G401.6 (cell line): ENCODE measurements around the gene TFPI2.

ENCODE experiments used
- FAIRE-seq: peaks from 2 replicates; lab custom pipeline; 2012; peaks lifted over from hg19 to GRCh38; lab: Jason Lieb, UNC

TFPI2 gene

DNA sequence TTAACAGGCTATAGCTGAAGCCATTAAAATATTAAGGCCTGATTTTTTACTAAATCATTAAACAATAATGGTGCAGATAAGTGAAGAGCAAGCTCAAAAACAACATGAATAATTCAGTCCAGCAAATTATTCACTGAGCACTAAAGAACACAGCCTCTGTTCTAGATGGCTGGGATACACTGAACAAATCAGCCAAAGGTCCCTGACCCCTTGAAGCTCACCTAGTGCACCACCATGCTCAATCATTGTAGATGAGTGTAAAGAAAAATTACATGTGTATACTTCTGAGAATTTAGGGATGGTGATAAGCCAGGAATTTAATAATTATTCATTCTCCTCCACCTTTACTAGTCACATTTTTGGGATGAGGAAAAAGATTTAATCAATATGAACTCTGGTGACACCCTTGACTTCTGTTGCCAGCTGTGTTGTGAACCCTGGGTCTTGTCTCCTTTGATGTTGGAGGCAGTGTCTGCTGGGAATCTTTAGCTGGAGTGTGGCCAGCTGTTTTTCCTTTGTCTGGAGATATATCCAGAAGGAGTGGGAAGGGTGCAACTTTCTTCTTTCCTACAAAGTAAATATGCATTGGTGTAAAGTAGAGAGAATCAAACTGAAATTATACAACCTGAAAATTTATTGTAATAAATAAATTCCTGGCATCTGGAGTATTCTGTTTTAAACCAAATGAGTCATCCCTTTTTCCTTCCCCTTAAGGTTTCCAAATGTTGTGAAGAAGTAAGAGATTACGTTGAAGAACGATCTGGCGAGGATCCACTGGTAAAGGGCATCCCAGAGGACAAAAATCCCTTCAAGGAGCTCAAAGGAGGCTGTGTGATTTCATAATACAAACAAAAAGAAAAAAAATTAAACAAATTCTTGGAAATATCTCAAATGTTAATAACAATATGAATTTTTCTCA, 19.8 kb upstream of the TFPI2 start:
- FAIRE-seq: no peak

DNA sequence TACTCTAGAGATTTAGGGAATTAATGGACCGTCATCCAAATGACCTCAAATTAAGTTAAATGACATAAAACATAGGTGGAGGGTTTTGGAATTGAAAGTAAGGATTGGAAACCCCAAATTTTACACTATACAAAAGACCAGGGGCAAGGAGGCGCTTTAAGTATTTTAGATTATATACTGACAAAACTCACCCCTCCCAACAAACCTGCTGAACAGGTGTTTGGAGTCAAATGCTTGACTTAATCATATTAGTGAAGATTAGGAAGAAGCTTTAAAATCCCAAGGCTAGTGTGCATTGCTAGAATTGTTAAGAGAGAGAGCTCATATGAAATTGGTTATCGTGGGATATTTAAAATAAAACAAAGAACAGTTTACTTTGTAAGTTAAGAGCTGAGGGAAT, 15.7 kb upstream of the TFPI2 start, which contains the start of gene GNGT1:
Gene GNGT1, plus strand, starts transcription at position 301 of the 400 bp plus-strand sequence. CDS start 180 bp downstream, outside the sequence.
- FAIRE-seq: no peak

DNA sequence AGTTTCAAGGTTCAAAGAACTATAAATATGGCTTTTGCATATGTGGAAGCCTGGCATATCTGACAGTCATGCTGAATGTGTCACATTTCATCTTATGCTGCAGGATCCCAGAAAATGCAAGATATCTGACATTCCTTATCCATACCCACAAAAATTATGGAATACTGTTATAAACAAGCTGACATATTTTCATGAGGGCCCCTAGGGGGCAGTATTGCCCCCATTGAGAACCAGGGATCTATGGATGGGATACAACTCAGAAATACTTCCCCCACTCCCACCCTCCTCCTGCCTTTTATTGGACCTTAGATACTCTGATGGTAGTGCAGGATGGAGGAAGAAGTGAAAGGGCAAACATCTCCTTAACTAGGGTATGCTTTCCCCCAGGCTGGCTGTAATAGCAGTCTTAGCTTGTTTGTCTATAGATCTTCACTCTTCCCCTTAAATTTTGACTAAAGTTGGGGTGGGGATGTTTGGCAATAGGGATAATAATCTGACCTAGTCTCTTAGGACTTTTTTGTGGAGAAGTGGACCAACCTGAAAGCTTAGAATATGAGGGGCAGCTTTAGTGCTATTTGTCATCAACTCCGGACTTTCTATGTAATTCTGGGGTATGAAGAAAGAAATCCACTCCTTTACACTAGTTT, 12.3 kb upstream of the TFPI2 start:
- no peak for FAIRE-seq

DNA sequence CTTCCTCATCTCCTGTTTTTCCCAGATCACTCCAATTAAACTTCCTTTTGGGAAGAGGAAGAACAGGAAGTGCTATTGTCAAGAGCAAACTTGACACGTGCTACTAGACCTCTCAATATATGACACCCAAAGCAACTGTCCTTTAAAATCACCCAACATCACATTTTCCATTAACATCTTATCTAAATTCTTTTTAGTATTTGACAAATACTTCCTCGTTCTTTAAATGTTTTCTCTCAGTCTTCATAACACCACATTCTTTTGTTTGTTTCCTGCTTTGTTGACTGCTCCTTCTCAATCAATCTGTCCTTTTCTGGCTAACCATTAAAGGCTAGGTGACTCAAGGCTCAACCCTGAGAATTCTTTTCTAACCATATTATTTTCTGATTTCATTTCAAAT, 7.1 kb upstream of the TFPI2 start:
- FAIRE-seq: no peak

DNA sequence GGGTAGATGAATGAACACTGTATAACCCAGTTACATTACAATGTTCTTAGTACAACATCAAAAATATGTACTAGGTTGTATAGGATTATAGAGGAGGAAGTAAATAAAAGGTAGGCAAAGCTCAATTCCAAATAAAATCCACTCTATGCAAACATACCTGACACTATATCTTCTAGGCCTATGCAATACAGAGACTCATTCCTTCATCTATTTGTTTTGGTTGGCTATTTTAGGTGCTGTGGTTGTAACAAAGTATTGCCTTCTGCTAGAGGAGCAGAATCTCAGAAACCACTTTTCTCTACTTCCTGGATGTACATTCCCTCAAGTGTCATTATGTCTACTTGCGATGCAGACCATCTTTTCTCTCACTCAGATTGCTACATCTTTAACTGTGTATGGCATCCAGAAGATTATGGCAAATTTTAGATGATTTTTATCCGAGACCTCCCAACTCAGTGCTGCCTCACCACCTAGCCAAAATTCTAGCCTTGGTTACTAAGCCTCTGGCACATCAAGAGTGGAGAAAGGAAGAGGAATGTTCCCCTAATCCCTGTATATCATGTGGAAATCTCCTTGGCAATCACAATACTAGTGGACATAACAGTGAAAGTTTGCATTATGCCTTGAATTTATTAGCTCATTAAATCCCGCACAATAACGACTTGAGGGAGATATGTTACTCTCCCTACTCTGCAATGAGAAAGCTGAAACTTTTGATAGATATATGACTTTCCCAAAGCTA, 5.5 kb upstream of the TFPI2 start:
- no peak for FAIRE-seq

DNA sequence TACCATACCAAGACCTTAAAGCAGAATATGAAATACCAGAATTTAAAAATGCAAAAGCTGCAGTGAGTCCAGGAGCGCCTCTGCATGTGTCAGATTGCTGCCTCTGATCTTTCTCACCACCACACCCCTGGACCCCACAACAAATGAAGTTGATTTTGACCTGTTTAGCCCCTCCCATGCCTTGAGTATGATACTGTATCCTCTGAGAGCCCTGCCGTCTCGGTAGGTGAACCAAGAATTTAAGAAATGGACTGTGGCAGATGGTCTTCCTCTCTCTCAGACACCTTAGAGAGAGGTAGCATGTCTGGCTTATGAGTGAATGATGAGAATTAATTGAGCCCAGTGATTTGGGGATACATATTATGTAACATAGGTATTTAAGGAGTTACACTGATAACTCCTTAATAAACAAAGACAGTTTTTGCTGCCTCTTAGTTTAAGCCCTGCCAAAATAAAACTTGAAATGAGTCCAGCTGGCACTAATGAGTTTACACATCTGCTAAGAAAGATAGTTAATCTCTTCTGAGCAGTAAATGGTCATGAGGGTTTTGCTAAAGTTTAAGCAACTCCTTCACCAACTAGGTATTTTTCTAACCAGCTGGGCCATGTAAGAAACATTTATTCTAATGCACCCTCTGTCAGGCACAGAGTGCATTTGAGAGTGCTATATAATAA, 4.5 kb upstream of the TFPI2 start:
- FAIRE-seq: no peak

DNA sequence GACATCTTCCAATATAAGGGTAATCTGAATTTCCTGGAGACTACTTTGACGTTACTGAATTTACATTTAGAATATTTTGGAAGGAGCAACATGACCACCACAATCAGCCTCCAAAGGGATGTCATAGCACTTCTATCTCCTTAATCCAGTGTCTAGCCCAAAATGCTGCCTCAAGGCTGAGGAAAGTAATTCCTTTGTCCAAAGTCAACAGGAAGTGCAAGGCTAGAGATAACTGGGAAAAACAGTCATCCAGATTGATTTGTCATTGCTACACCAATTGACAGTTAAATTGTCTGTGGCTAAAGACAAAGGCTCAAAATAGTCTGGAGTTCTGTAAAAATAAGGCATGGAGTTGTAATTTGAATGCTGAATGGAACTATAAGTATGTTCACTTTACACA, 3.9 kb upstream of the TFPI2 start:
- no peak for FAIRE-seq

DNA sequence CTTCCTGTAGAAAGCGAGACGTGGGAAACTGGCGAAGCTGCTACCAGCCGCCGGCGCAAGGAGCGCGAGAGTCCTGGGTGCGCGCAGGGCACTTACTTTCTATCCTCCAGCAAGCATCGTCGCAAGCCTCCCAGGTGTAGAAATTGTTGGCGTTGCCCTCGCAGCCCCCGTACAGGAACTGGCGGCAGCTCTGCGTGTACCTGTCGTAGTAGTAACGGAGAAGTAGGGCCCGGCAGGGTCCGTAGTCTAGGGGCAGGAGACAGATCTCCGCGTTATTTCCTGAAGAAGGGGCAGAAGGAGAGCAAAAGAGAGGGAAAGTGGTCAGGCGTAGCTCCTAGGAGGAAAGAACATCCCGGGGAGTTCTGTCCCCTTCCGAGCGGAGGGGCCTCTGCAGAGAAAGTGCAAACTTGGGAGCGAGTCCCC, 501 bp downstream of the TFPI2 start:
- no peak for FAIRE-seq

DNA sequence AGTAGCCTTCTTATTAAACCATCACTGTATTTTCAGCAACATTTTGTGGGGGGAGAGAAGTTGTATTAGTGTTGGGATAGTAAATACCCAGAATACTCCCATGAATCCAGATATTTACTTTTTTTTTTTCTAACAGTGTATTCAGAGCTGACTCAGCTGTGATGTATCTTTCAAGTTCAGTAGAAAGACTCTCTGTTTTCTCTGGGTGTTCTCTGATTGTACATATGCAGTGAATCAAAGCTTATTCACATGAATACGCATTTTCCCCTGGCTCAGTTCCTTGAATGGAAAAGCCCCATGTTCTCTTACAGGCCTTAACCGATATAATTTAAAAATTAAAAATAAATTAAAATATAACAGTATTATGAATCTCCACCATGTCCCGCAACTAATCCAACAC, 1.3 kb downstream of the TFPI2 start:
- no peak for FAIRE-seq

DNA sequence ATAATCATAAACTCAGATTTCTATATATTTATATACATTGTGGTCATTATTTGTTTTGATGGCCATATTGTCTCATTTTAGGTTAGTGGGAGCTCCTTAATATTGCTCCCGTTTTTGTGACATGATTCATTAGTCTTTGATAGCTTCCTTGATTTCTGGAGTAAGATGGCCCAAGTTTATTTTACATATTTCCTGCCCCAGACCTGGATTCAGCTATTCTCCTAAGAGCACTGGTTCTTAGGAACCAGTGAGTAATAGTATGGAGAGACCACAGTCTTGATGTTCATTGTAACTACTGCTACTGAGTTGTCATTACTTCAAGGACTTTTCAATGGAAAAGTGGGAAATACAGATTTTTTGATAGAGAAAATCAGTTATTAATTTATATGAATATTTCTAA, 6.0 kb downstream of the TFPI2 start:
- FAIRE-seq: no peak

DNA sequence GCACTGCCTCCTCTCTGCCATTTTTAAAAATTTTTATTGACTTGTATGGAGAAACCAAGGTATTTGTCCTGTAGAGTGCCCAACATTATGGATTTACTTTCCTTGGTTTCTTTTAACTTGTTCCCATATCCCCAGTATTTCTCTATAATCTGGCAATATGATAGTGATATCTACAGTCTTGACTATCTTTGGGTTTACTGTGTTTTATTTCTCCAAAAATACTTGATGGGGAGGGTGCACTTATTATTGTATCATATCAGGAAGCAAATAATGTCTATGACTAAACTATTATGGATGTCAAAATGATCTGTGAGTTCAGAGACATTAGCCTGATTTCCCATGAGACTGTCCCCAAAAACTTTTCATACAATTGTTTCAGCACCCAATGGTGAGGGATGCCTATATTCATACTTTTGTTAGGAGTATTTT, 6.6 kb downstream of the TFPI2 start:
- no peak for FAIRE-seq

DNA sequence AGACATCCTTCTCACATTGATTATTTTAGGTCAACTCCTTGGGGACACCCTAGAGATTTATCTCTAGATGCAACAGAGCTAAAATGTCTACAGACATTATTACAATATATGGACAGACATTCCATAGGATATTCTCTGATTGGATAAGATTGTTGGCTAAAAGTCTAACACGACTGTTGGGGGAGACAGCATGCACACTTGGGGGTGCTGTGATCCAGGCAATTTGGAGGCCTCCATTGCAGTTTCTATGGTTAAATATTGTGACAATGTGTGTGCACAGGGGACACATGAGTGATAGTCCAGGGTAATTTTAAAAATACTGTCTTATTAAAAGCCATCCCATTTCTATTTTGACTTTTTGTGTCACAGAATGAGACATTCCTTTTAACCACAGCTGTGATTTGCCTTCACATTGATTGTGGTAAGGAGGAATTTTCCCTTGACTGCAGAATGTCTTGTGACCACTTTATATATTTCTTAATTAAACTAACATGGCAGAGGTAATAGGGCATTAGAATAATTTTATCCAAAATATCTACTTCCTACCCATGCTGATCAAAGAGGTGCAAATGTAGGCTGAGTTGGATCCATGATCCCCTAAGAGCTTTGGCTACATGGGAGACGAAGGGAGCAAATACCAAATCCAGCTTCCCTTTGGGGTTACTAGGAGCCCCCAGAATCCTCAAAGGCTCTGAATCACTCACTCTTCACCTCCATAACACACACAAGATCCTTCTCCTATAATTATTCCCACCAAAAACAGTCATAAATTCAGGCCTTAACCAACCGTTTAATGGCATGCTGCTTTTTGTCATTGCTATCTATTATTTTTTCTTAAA, 7.3 kb downstream of the TFPI2 start:
- FAIRE-seq: no peak

DNA sequence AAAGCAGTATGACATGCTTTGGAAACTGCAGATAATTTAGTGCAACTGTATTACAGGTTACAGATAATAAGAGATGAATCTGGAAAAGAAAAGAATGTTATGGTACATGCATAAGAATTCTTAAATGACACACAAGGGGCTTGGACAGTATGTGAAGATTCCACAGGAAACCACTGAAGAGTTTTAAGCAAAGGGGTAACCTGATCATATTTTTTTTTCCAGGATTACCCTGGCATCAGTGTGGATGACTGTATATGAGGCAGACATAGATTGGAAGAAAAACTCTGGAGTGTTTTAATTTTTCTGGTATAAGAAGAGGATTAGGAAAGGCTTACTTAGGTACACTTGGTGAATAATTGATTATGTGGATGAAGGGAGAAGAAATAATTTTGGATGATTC, 8.1 kb downstream of the TFPI2 start:
- FAIRE-seq: no peak

DNA sequence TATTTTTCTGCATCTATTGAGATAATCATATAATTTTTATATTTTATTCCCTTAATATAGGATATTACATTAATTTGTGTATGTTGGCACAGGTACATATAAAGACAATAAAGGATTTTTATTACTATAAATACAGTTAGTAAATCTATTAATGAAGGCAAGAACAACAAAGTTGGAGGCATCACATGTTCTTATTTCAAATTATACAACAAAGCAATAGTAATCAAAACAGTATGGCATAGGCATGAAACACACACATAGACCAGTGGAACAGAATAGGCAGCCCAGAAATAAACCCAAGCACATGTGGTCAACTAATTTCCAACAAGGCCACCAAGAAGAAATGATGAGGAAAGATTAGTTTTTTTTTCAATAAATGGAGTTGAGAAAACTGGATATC, 11.2 kb downstream of the TFPI2 start:
- no peak for FAIRE-seq

DNA sequence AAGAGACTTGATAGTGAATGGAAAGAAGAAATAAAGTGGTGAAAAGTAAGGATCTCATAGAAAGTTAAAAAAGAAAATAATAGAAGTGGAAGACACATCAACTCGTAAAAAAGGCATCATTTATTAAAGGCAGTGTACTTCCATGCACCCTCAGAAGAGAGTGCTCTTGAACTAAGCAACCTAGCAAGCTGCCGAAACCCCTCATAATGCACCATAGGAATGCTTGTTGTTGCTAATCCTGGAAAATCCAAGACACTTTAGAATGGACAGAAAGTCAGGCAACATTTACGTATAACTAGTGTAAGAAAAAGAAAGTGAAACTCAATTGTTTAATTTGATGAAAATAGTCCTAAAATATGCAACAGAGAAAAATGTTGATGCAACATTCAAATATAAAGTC, 12.8 kb downstream of the TFPI2 start:
- no peak for FAIRE-seq

DNA sequence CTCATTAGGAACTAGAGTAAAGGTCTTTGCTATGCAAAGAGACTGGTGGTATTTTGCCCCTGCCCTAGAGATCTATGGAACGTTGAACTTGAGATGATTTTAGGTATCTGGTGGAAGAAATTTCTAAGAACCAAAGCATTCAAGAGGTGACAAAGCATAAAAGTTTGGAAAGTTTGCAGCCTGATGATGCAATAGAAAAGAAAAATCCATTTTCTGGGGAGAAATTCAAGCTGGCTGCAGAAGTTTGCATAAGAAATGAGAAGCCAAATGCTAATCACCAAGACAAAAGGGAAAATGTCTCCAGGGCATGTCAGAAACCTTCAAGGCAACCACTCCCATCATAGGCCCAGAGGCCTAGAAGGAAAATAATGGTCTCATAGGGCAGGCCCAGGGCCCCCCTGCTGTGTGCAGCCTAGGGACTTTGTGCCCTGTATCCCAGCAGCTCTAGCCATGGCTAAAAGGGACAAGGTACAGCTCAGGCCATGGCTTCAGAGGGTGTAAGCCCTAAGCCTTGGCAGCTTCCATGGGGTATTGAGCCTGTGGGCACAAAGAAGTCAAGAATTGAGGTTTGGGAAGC, 16.5 kb downstream of the TFPI2 start:
- no peak for FAIRE-seq

DNA sequence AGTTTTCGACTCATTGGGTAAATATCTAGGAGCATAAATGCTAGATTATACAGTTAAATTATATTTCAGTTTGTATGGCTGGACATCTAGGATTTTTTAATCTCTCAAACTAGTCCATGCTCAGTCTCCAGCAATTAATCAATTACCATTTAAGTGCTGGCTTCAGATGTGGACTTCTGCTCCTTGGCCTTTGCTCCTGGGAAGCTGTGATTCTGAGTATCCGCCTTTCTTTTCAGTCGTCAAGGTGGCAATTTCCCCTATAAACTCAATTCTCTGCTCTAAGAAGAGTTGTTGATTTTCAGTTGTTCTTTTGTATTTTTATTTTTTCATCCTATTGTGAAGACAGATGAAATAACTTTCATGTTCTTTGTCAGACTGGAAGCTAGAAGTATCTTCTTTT, 23.7 kb downstream of the TFPI2 start:
- no peak for FAIRE-seq

DNA sequence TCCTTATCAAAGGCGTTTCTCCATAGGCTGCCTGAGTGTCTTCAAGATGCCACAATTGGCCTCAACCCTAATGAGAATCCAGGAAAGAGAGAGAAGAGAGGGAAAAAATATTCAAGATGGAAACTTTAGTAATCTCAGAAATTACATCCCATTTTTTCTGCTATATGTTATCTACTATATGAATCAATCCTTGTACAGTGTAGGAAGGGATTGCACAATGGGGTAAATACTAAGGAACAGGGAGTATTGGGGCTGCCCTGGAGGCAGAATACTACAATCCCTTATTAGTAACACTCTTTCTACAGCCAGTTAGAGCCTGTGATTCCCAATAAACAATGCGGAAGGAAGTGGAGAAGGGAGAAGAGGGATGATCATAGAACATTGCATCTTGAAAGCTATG, 27.9 kb downstream of the TFPI2 start:
- no peak for FAIRE-seq

DNA sequence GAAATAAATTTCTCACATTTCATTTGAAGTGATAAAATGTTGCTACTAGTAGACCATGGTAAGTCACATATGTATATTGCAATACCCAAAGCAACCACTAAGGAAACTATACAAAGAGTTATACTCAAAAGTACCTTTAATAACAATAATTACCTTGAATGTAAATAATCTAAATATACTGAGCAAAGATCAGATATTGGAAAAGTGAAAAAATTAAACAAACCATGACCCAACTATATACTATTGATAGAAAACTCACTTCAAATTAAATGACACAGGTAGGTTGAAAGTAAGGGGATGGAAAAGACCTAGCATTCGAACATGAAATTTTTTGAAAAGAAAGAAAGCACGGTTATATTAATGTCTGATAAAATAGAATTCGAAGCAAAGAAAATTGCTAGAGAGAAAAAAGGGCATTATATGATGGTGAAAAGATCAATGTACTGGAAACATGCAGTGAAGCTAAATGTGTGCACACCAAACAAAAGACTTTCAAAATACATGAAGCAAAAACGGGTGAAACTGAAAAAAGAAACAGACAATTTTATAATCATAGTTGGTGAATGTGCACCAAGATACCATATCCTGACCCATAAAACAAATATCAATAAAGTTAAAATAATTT, 29.1 kb downstream of the TFPI2 start:
- FAIRE-seq: peak; percentile 71

DNA sequence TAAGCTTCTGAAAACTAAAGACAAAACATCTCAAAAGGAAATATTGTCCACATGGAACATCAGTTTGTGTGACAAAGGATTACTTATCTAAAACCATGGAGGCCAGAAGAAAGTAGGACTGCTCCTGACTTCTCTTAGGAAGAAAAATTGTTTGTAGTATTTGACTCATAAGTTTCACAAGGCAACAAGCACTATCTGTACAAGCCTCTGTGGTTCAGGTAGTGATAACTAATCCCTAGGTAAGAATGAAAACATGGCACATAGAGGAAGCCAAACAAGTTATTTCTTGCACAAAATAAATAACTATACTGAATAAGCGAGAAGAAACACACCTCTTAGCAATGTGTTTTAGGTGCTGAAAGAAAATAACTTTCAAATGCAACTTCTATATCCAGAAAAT, 30.3 kb downstream of the TFPI2 start:
- FAIRE-seq: no peak

DNA sequence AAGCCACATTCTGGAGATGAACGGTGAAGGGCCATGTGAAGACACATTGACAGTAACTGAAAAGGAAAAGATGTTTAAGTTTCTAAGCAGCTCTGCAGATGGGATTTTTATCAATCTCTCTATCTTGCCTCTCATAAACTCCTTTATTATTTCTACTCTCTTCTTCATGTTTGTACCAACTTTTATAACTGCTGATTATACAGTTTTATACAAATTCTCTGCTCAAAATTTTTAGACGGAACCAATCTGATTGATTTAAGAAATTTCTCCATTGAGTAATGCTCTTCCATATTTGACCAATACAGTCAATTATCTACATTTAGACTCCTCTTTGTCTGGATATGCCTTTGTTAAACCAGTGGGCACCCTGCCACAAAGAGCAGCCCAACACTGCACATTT, 31.7 kb downstream of the TFPI2 start:
- FAIRE-seq: no peak
